GM21825 (cell line): Measurements from ENCODE around the gene SAMD11.

Source experiments
- ATAC-seq: cut with Tn5 transposase; IDR thresholded peaks from one replicate; pipeline ENCODE4 v1.9.1; 2021; ENCODE audit warnings: mild to moderate bottlenecking, moderate library complexity; ENCODE audit not compliant: unreplicated experiment

The SAMD11 gene

DNA sequence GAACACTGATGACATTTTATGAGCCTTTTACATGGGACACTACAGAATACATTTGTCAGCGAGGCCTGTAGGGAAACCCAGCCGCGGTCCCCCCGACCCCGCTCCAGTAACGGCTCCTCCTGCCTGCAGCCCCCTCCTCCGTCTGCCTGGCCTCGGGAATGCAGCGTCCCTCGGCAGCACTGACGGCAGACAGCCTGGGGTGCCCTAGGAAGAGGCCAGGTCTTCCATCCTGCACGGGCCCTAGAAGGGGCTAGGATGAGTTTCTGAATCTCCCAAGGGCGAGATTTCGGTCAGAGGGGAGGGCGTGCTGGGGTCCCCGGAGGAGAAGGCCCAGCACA, 8.4 kb downstream of the SAMD11 start:
- ATAC-seq = no peak

DNA sequence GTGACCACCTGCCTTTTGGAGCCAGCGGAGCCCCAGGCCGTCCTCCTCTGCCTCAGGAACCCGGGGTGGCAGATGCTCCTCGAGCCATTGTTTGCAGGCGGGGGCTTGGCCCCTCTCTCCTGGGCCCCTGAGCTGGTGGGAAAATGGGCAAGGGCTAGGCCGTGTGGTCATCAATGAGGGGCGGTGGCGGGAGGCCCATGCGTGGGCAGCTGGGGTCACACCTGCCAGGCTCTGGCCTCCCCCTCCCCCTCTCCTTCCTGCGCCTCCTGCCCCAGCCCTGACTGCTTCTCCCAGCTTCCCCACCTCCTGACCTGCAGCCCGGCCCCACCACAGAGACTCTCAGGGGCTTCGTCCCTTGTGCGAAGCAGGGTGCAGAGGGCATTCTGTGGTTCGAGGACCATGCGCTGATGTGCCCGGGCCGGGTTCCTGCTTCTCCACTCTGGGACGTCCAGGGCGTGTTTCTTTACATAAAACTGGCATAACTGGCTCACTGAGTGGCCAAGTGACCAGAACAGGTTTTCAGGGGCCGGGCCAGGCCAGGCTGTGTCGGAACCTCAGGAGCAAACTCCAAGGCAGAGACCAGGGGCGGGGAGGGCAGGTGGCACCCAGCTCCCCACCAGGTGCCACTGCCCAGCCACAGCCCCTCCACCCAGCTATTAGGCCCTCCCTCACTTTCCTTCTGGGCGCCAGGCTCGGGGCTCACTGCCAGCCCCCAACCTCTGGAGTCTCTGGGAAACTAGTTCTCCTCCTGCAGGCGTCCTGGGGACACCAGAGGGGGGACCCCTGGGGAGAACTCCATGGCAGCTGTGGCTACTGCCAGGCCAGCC, 9.3 kb downstream of the SAMD11 start:
- no peak for ATAC-seq

DNA sequence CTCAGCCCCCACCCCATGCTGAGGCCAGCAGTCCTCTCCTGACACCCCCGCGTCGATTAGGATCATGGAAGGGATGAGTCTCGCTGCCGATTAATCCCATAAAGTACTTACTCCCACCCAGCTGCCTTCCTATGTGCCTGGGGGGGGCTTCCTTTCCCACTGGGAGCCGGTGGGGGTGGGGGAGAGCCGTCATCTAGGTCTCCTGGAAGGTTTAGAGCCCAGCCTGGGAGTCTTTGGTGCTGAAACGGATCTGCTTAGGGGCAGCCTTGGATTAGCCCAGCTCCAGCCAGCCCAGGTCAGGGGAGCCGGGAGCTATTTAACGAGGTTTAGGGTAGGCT, 9.8 kb downstream of the SAMD11 start:
- ATAC-seq = no peak

DNA sequence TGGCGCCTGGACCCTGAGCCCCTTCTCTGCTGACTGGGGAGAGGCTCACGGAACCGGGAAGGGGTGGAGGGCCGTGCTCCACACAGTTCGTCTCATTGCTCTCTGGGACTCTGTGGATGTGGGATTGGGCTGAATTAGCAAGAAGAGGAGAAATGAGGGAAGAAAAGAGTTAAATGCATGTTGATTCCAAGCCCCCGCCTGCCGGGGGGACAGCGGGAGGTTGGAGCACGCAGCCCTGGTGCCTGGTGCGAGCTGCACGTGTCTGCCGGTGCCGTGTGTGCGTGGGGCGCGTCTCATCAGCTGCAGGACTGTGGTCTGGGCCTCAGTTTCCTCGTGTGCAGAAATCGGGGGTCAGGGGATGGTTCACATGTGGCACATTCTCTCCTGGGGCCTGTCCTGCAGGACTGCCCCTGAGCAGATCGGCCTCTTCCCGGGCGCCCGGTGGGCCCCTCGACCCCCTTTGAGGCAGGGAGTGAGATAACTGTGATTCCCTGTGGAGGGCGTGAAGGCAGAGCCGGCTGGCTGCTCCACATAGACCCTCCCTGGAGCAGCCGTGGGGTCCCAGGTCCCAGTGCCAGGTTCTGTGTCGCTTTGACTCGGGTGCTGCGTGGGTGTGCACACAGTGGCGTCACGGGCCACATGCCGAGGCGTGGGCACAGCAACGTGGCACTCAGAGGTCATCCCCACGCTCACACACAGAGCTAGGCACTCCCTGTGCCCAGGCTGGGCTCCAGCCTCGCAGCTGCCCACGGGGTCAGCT, 11.4 kb downstream of the SAMD11 start:
- ATAC-seq = no peak

DNA sequence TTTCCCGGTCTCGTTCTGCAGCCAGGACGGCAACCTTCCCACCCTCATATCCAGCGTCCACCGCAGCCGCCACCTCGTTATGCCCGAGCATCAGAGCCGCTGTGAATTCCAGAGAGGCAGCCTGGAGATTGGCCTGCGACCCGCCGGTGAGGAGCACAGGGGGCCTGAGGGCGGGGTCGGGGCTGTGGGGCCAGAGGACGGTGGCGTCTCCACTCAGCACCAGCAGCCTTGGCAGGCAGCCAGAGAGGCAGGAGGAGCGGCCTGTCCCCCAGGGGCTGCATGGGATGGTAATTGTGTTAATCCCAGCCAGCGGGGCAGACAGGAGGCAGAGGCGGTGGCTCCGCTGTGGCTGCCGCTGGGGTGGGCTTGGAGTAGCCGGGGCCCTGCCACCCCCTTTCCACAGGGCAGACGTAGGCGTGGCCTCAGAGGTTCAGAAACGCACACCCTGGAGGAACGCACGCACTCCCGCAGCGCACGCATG, 12.1 kb downstream of the SAMD11 start:
- no peak for ATAC-seq

DNA sequence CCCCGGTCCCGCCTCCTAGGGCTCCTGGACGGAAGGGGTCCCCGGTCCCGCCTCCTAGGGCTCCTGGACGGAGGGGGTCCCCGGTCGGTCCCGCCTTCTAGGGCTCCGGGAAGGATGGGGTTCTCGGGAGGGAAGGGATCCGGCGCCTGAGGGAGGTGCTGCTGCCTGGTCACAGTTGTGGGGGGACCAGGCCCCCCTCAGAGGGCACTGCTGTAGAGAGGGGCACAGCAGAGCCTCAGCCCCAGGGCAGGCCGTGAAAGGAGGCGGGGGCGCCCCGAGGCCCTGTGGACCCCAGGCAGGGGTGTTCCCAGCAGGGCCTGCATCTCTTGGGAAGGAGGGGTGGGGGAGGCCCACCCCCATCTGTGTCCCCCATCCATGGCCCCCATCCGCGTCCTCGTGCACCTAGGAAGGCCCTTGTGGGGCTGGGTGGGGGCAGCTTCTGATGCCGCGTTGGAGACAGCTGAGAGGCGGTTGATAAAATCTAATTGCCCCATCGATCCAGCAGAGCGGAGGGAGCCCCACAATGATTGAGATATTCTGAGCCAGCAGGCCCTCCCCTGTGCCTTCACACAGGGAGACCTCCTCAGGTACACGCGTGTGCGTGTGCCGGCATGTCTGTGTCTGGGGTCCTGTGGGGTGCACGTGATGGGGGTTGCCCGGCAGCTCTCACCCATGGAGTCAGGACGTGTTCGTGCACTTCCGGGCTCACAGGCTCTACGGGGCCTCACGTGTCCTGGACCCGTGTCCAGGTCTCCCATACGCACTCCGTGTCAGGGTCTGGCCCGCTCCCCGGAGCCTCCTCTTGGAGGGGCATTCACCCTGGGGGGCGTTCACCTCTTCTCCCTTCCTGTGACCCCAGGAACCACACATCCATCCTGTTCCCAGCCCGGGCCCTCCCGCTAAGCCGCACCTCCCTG, 12.9 kb downstream of the SAMD11 start:
- ATAC-seq = no peak

DNA sequence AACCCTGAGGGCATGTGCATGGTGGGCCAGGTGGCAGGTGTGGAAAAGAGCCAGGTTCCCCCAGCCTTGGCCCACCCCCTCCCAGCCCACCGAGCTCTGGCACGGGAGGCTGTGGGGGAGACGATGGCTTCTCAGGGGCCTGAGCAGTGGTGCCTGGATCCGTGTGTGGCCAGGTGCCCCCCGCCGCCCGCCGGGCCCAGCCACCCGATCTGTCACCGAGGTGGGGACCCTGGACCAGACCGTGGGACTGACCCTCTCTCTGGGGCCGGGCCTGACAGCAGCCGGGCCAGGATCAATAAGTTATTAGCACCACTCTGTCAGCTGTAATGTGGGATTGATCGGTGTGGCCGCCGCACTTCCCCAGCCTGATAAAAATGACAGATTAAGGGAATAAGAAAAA, 13.8 kb downstream of the SAMD11 start:
- ATAC-seq = no peak

DNA sequence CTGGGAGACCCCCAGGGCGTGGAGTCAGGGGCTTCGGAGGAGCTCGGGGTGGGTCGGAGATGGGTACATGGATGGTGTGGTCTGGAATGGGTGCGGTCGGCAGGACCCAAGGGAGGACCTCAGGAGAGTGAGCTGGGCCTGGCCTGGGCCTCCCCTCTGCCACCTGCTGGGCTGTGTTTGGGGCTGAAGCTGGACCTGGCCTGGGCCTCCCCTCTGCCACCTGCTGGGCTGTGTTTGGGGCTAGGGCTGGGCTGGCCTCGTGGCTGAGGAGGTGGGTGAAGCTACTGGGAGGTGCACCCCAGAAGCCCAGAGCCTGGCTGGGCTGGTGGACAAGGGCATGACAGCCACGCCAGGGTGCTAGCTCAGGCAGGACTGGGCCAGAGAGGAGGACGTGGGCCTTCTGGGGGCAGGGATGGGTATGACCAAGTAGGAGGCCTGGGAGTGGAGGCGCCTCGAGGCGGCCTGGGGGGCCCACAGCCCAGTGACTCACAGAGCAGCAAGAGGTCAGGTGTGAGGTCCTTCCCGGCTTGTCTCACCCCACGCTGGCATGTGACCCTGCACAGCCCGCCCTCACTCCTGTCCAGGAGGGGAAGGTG, 14.5 kb downstream of the SAMD11 start:
- ATAC-seq = no peak

DNA sequence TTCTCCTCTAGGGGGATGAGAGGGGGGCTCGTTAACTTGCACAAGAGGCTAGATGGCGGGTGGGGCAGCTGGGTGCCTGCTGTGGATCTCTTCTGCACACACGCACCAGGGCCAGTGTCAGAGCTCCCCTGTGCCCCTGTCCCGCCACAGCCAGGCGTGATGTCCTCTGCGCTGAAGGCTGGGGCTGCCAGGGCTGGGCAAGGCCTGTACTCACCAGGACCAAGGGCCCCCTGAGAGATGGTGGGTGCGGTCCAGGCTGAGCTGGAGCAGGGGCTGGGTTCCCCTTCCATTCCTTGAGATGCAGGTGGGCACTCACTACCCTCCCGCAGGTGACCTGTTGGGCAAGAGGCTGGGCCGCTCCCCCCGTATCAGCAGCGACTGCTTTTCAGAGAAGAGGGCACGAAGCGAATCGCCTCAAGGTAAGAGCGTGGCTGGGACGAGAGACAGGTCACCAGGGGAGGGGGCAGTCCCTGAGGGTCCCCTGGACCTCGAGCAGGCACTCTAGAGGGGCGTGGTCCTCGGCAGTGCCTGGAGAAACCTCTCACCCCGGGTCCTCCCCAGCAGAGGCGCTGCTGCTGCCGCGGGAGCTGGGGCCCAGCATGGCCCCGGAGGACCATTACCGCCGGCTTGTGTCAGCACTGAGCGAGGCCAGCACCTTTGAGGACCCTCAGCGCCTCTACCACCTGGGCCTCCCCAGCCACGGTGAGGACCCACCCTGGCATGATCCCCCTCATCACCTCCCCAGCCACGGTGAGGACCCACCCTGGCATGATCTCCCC, 15.2 kb downstream of the SAMD11 start:
- ATAC-seq = no peak

DNA sequence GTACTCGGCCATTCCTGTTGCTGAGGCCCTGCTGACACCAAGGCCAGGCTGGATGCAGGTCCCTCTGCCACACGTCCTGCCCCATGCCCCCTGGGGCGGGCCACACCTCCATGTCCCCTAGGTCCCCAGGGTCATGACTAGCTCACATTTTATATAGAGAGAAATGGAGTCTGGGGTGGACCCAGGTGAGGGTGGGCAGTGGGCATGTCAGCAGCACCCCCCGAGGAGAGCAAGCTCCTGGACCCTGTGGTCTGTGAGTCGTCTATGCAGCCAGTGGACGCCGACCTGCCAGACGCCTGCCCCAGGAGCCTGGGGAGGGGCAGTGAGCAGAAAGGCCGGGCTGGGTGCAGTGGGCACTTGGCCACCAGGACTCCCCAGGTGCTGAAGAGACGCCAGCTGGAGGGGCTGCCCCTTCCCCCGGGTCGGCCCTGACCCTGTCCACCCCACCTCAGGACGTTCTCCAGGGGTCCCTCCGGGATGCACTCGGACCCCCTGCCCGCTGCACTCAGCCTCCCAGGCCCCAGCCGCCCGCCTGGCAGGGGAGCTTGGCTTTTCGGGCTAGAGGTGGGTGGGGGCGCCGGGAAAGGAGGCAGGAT, 15.9 kb downstream of the SAMD11 start:
- ATAC-seq = no peak

DNA sequence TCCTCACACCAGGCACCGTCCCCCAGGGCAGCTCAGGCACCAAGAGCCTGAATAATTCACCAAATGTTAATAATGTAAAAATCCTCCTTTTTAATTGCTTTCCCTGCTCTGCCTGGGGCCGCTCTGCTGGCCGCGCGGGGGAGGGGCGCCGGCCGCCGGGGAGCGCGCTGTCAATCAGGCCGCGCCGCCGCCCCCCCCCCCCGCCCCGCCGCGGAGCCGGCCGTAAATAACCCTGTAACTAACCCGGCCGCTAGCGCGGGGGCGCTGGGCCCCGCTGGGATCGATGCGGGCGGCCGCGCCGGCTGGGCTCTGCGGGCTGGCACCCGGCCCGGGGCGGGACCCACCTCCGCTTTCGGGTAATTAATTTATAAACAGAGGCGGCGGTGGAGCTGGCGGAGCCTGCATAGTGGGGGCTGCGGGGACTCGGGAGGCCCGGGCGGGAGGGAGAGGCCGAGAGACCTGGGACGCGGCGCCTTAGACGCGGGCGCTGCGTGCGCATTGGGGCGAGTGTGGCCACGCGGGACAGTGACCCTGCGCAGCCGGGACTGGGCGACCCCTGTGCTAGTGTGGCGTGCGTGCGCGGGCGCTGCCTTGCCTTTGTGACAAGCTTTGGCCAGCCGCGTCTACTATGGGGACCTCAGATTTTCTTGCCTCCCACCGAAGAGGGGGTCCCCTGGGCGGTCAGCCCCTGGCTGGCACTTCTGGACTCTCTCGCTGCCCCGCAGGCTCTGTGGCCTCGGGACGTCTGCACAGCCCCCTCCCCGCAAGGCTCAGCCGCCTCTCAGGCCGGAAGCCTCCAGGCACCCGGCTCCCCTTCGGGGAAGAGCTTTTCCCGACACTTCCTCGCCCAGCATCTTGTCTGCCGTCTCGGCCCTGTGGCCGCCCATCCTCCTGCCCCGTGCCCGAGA, 16.6 kb downstream of the SAMD11 start:
- ATAC-seq = no peak

DNA sequence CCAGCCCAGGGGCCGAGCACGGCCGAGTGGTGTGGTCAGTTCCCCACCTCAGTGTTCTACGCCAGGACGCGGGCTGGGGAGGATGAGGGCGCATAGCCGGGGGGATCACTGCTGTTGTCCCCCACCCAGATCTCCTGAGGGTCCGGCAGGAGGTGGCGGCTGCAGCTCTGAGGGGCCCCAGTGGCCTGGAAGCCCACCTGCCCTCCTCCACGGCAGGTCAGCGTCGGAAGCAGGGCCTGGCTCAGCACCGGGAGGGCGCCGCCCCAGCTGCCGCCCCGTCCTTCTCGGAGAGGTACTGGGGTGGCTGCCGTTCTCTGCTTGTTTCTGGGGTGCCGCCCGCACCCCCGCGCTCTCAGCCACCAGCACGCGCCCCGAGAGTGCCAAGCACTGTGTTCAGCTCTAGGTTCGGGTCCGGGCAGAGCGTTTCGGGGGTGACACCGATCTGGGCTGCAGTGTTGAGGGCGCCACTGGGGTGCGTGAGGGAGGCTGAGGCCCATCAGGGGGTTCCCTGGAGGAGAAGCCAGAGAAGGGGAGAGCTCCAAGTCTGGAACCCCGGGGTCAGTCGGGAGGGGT, 17.4 kb downstream of the SAMD11 start:
- no peak for ATAC-seq

DNA sequence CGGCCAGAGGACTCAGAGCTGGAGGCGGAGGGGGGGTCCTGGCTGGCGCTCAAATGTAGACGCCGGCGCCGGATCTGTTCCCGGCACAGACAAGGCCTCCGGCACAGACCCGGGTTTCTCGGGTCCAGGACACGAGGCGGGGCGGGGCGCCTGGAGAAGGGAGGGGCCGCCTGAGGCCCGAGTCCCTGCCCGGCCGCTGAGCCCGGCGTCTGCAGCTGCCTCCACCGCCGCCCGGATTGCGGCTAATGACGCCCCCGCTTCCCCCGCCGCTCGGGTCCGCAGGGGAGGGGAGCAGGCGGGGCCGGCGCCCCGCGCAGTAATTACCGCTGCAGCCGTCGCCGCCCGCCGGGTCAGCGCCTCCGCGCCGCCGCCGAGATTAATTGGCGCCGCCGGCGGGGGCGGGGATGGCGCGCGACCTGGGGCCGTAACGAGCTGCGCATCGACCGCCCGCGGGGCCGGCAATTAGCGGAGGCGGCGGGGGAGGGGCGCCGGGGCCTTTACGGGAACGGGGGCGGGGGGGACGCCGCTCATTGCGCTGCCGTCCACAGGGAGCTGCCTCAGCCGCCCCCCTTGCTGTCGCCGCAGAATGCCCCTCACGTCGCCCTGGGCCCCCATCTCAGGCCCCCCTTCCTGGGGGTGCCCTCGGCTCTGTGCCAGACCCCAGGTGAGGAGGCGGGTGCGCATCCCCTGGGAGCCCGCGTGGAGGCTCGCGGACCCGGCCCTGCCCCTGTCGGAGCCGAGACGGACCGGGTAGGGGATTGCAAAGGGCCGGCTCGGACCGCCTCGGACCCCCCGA, 18.1 kb downstream of the SAMD11 start:
- no peak for ATAC-seq

DNA sequence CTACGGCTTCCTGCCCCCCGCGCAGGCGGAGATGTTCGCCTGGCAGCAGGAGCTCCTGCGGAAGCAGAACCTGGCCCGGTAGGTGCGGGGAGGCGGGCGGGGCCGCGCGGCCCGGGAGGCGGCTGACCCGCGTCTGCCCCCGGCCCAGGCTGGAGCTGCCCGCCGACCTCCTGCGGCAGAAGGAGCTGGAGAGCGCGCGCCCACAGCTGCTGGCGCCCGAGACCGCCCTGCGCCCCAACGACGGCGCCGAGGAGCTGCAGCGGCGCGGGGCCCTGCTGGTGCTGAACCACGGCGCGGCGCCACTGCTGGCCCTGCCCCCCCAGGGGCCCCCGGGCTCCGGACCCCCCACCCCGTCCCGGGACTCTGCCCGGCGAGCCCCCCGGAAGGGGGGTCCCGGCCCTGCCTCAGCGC, 18.7 kb downstream of the SAMD11 start:
- ATAC-seq = no peak

DNA sequence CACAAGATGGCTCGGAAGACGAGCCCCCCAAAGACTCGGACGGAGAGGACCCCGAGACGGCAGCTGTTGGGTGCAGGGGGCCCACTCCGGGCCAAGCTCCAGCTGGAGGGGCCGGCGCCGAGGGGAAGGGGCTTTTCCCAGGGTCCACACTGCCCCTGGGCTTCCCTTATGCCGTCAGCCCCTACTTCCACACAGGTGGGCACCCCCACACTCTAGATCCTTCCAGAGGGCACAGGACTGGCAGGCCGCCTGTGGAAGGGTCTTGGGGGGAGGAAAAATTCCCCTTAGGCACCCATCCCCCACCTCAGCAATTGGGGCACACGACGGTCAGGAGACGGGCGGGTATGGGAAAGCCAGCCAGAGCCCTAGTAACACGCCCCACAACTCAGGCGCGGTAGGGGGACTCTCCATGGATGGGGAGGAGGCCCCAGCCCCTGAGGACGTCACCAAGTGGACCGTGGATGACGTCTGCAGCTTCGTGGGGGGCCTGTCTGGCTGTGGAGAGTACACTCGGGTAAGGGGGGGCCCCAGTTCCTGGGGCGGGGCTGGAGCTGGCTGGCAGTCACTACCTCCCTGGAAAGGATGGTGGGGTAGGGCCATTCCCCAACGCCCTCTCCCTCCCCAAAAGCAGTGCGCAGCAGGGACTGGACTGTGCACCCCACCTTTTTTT, 19.3 kb downstream of the SAMD11 start:
- ATAC-seq = no peak

DNA sequence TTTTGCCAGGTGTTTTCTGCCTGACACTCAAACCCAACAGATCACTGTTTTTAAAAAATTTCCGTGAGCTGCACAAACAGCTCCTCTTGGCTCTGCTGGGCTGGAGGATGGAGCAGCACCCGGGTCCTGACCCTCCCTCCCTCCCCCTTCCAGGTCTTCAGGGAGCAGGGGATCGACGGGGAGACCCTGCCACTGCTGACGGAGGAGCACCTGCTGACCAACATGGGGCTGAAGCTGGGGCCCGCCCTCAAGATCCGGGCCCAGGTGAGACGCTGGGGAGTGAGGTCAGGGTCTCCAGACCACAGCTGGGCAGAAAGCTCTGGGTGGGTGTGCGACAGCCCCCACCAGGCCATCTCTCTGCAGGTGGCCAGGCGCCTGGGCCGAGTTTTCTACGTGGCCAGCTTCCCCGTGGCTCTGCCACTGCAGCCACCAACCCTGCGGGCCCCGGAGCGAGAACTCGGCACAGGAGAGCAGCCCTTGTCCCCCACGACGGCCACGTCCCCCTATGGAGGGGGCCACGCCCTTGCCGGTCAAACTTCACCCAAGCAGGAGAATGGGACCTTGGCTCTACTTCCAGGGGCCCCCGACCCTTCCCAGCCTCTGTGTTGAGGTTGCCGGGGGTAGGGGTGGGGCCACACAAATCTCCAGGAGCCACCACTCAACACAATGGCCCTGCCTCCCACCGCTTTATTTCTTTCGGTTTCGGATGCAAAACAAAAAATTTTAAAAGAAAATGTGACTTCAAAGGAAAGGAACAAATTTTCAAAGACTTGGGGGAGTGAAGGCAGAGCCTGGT, 20.0 kb downstream of the SAMD11 start:
- ATAC-seq = no peak
